ENCODE measurements around the gene PDE3A.

DNA sequence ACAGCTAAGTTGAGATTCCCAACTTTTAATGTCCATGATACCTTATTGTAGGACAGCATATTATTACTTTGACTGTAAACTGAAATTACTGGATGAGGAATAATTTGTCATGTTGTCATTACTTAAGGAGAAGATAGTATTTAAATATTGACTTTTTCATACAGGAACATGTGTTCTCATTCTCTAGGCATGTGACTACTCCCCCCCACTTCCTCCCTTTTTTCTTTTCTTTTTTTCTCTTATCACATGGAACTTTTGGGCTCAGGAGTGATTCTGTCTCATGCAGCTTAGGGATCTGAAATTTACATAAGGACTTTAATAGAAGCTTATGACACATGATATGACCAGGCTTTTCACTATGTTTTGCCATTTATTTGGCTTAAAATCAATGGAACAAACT, 199.1 kb downstream of the PDE3A start:
- TF ChIP-seq, protein P1, sequence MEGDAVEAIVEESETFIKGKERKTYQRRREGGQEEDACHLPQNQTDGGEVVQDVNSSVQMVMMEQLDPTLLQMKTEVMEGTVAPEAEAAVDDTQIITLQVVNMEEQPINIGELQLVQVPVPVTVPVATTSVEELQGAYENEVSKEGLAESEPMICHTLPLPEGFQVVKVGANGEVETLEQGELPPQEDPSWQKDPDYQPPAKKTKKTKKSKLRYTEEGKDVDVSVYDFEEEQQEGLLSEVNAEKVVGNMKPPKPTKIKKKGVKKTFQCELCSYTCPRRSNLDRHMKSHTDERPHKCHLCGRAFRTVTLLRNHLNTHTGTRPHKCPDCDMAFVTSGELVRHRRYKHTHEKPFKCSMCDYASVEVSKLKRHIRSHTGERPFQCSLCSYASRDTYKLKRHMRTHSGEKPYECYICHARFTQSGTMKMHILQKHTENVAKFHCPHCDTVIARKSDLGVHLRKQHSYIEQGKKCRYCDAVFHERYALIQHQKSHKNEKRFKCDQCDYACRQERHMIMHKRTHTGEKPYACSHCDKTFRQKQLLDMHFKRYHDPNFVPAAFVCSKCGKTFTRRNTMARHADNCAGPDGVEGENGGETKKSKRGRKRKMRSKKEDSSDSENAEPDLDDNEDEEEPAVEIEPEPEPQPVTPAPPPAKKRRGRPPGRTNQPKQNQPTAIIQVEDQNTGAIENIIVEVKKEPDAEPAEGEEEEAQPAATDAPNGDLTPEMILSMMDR (IDR thresholded peaks at IDR 0.05), result no peak
- no peak for TF ChIP-seq POLR2A (IDR thresholded peaks at IDR 0.05)
